RWPE1 (cell line): ENCODE measurements around the gene SHROOM1.

ENCODE experiments used
- CTCF ChIA-PET: fragments of 350-600 bp; sonication (Branson Sonifier 250); formaldehyde crosslinking; extraction: SDS; loops from one replicate; lab custom pipeline; 2021; lab: Yijun Ruan, JAX
- POLR2A ChIA-PET: fragments of 400-600 bp; formaldehyde crosslinking; extraction: SDS; loops from one replicate; lab custom pipeline; 2020; ENCODE audit warnings: antibody characterized with exemption; ENCODE audit not compliant: low non-redundant PET; lab: Yijun Ruan, JAX
- DNase-seq: peaks from one replicate; pipeline ENCODE4 v3.0.0; 2012; ENCODE audit warnings: low spot score
- H3K27ac ChIP-seq: fragments of 450-650 bp; 2 replicates; pipeline ENCODE4 v1.5.1; 2017
- TF ChIP-seq, protein P1 (sequence below): fragments of 450-650 bp; conservative IDR thresholded peaks from 2 replicates; pipeline ENCODE4 v1.5.1; 2017; ENCODE audit warnings: low read depth, mild to moderate bottlenecking

SHROOM1 gene

GRCh38 chr5:132838516-132839282 is 8.3 kb upstream of the SHROOM1 start:
- CTCF ChIA-PET = interaction anchor here (1.5 kb wide), 1 partner anchor 9 kb away, joined by 7 read pairs; the partner anchor contains the start of gene SHROOM1
- H3K27ac ChIP-seq = no peak overlapping the region

DNA sequence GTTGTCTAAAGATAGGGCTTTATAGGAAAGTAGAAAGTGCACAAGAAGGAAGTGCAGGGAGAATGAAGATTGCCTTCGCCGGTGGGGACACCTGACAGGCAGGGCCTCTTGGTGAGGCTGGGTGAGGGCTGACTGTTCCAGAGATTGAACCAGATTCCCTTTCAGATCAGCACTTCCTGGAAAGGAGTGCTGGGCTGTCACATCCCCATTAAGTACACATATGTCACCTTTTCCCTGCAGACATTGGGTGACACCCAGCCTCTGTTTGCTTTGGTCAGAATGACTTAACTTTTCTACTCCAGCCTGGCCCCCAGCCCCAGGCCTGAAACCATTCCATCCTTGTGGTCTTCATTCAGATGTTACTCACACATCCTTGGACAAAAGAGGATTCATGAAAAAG is 7.4 kb upstream of the SHROOM1 start:
- no peak for DNase-seq
- TF ChIP-seq, protein P1, sequence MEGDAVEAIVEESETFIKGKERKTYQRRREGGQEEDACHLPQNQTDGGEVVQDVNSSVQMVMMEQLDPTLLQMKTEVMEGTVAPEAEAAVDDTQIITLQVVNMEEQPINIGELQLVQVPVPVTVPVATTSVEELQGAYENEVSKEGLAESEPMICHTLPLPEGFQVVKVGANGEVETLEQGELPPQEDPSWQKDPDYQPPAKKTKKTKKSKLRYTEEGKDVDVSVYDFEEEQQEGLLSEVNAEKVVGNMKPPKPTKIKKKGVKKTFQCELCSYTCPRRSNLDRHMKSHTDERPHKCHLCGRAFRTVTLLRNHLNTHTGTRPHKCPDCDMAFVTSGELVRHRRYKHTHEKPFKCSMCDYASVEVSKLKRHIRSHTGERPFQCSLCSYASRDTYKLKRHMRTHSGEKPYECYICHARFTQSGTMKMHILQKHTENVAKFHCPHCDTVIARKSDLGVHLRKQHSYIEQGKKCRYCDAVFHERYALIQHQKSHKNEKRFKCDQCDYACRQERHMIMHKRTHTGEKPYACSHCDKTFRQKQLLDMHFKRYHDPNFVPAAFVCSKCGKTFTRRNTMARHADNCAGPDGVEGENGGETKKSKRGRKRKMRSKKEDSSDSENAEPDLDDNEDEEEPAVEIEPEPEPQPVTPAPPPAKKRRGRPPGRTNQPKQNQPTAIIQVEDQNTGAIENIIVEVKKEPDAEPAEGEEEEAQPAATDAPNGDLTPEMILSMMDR = no peak
- ChIA-PET CTCF (interaction anchor here (1.5 kb wide), 1 partner anchor 8 kb away, joined by 7 read pairs; the partner anchor contains the start of gene SHROOM1), POLR2A (no interaction called here)
- H3K27ac ChIP-seq = no peak overlapping the region

More at GRCh38 chr5:132838516-132839282, 8.3 kb upstream of the SHROOM1 start:
- no peak for DNase-seq
- TF ChIP-seq, protein P1 = no peak
- POLR2A ChIA-PET = no interaction called here

GRCh38 chr5:132836852-132837251 is 6.4 kb upstream of the SHROOM1 start:
- no peak for DNase-seq

GRCh38 chr5:132834057-132834456 is 3.6 kb upstream of the SHROOM1 start:
- CTCF ChIA-PET = interaction anchor here (0.6 to 2.5 kb wide), 3 partner anchors 14 to 45 kb away, joined by 5 to 12 read pairs (median 6); partner anchors contain the start of genes GDF9 and UQCRQ
- DNase-seq = no peak
- POLR2A ChIA-PET = no interaction called here
- no peak overlapping the region for H3K27ac ChIP-seq
- TF ChIP-seq, protein P1 = no peak

More at GRCh38 chr5:132836852-132837251, 6.4 kb upstream of the SHROOM1 start:
- H3K27ac ChIP-seq = no peak overlapping the region
- POLR2A ChIA-PET = no interaction called here
- TF ChIP-seq, protein P1 = no peak
- CTCF ChIA-PET = no interaction called here

DNA sequence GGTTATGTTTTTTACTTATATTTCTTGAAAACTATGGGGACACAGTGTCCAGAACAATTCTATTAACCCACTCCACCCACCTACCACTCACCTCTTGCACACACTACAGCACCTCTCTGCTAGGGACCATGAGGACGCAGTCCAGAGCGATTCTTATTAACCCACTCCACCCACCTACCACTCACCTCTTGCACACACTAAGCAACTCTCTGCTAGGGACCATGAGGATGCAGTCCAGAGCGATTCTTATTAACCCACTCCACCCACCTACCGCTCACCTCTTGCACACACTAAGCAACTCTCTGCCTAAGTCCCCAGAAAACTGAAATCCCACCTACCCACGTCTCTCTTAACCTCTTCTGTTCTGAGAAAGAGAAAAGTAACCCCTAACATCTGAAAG is 2.2 kb upstream of the SHROOM1 start:
- TF ChIP-seq, protein P1 = no peak
- CTCF ChIA-PET = interaction anchor here (1.8 kb wide), 1 partner anchor 34 kb away, joined by 6 read pairs; the partner anchor contains the start of genes GDF9 and UQCRQ
- H3K27ac ChIP-seq = no peak overlapping the region
- POLR2A ChIA-PET = no interaction called here
- DNase-seq = no peak

GRCh38 chr5:132831095-132831860 is 831 bp upstream of the SHROOM1 start:
- no peak for DNase-seq
- TF ChIP-seq, protein P1 = no peak
- ChIA-PET POLR2A (no interaction called here), CTCF (interaction anchor here (0.8 to 4.3 kb wide), 4 partner anchors 11 to 304 kb away, joined by 3 to 33 read pairs (median 4); no protein-coding TSS in a partner anchor)
- H3K27ac ChIP-seq = peak overlapping the region; percentile 66
